ENCODE measurements around the gene PHGDH. TPM values are rescaled to one million over a fixed set of nuclear protein-coding genes. Genes with fewer than 3 reads are reported as not detected.
A peak's percentile ranks its signal among the peaks of the same experiment; 100 is the strongest.

Gene PHGDH
- total and polyA plus RNA-seq, 9 of the 15 experiments (the other 6 are each of a cell fraction or from before 2014, with no cell fraction given): 6.7 to 84.2 (median 36.2) TPM

DNA sequence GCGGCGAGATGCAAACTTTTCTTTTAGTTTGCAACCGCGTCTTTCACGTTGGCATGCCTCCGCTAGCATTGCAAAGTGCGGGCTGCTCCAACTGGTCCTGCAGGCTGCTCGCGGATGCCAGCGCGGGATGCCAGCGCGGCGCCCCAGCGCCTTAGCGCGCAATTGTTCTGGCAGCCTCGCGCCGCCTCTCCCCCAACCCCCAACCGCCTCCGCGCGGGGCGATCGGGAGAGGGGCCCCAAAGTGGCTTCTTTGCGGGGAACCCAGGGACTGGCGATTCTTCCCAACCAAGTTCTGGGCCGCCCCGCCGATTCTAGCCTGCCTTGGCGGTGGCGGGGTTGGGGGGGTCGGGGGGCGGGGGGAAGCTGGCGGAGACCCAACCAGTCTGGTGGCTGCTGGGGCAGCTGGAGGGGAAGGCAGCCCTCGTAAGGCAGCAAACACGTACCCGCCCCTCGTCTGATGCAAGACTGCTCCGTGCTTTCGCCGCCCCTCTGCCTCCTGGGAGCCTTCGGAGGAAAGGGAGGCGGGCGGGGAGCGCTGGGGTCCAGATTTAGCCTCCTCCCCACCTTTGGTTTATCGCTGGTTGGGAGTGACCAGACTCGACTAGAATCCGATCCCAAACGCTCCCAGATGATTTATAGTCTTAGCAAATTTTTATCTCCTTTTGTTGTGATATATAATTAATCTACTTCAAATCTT, 756 bp downstream of the PHGDH start (continued):
- TF ChIP-seq NCOA2 (IDR thresholded peaks at IDR 0.05; ENCODE audit: partially characterized antibody in 2 of 2) (no peak), MTA1 (IDR thresholded peaks at IDR 0.05; ENCODE audit: borderline replicate concordance) (no peak), MYC (IDR thresholded peaks at IDR 0.05; ENCODE audit: low read depth, low read length) (peak; percentile 89), MYC (CRISPR knock-in tag; IDR thresholded peaks at IDR 0.05; ENCODE audit: borderline replicate concordance, low read depth) (peak; percentile 65; the same call in 1 of the 2 replicates), NELFE (IDR thresholded peaks at IDR 0.05; ENCODE audit: insufficient read depth, insufficient read length) (no peak), USF1 (CRISPR knock-in tag; IDR thresholded peaks at IDR 0.05) (no peak), EHMT2 (IDR thresholded peaks at IDR 0.05) (no peak), TCF3 (CRISPR knock-in tag; IDR thresholded peaks at IDR 0.05) (no peak), SMARCB1 (IDR thresholded peaks at IDR 0.05; ENCODE audit: insufficient read length, low read depth) (no peak), ZKSCAN1 (IDR thresholded peaks at IDR 0.05; ENCODE audit: low read depth, low read length) (no peak), ARID2 (IDR thresholded peaks at IDR 0.05) (no peak), JUN (IDR thresholded peaks at IDR 0.05; ENCODE audit: borderline replicate concordance, low read depth, low read length) (no peak), JUN (CRISPR knock-in tag; IDR thresholded peaks at IDR 0.05; ENCODE audit: borderline replicate concordance) (no peak), SP2 (IDR thresholded peaks at IDR 0.05; ENCODE audit: extremely low read depth, low read depth, low read length, poor library complexity, severe bottlenecking) (no peak), FOXK1 (CRISPR knock-in tag; IDR thresholded peaks at IDR 0.05; ENCODE audit: borderline replicate concordance) (no peak; the same call in 1 of the 2 replicates), ETV1 (tag; conservative IDR thresholded peaks at IDR 0.05; ENCODE audit: low read depth) (no peak; the same call in 1 of the 2 replicates), STAT5A (IDR thresholded peaks at IDR 0.05; ENCODE audit: borderline replicate concordance, low read length) (no peak), GABPB1 (CRISPR knock-in tag; IDR thresholded peaks at IDR 0.05) (no peak)
- TF ChIP-seq, protein P1, sequence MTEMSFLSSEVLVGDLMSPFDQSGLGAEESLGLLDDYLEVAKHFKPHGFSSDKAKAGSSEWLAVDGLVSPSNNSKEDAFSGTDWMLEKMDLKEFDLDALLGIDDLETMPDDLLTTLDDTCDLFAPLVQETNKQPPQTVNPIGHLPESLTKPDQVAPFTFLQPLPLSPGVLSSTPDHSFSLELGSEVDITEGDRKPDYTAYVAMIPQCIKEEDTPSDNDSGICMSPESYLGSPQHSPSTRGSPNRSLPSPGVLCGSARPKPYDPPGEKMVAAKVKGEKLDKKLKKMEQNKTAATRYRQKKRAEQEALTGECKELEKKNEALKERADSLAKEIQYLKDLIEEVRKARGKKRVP (CRISPR knock-in tag; IDR thresholded peaks at IDR 0.05): peak; percentile 97
- TF ChIP-seq, protein P2, sequence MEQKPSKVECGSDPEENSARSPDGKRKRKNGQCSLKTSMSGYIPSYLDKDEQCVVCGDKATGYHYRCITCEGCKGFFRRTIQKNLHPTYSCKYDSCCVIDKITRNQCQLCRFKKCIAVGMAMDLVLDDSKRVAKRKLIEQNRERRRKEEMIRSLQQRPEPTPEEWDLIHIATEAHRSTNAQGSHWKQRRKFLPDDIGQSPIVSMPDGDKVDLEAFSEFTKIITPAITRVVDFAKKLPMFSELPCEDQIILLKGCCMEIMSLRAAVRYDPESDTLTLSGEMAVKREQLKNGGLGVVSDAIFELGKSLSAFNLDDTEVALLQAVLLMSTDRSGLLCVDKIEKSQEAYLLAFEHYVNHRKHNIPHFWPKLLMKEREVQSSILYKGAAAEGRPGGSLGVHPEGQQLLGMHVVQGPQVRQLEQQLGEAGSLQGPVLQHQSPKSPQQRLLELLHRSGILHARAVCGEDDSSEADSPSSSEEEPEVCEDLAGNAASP (IDR thresholded peaks at IDR 0.05): no peak
- TF ChIP-seq, protein P3, sequence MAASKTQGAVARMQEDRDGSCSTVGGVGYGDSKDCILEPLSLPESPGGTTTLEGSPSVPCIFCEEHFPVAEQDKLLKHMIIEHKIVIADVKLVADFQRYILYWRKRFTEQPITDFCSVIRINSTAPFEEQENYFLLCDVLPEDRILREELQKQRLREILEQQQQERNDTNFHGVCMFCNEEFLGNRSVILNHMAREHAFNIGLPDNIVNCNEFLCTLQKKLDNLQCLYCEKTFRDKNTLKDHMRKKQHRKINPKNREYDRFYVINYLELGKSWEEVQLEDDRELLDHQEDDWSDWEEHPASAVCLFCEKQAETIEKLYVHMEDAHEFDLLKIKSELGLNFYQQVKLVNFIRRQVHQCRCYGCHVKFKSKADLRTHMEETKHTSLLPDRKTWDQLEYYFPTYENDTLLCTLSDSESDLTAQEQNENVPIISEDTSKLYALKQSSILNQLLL (CRISPR knock-in tag; IDR thresholded peaks at IDR 0.05; ENCODE audit: borderline replicate concordance): no peak
- TF ChIP-seq, protein P4, sequence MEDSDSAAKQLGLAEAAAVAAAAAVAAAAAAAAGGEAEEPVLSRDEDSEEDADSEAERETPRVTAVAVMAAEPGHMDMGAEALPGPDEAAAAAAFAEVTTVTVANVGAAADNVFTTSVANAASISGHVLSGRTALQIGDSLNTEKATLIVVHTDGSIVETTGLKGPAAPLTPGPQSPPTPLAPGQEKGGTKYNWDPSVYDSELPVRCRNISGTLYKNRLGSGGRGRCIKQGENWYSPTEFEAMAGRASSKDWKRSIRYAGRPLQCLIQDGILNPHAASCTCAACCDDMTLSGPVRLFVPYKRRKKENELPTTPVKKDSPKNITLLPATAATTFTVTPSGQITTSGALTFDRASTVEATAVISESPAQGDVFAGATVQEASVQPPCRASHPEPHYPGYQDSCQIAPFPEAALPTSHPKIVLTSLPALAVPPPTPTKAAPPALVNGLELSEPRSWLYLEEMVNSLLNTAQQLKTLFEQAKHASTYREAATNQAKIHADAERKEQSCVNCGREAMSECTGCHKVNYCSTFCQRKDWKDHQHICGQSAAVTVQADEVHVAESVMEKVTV (CRISPR knock-in tag; IDR thresholded peaks at IDR 0.05): no peak

All from K562 (cell line).